ENCODE results near the gene POU6F1. TPM values are rescaled to one million over a fixed set of nuclear protein-coding genes. Genes with fewer than 3 reads are reported as not detected.
"Not testable (repeated sequence)": the region's sequence is repeated elsewhere in the genome, so short reads cannot be mapped to it uniquely, and the experiment has no call there.

POU6F1 gene
- total RNA-seq, 2 experiments from 2014 or later, result 20.6 to 21.8 TPM

- H3K4me1 Mint-ChIP-seq, result peaks cover 55% of the 10 kb centered on the region
- H3K36me3 Mint-ChIP-seq, result peaks cover 27% of the 10 kb centered on the region
- no peak for ATAC-seq (ENCODE audit: low read depth)
- H3K27me3 Mint-ChIP-seq, result no peaks in the 10 kb centered on the region
- H3K9me3 Mint-ChIP-seq, result no peaks in the 10 kb centered on the region
- H3K4me3 Mint-ChIP-seq, result no peak overlapping the region
- POLR2A ChIA-PET, result interaction anchor here (0.6 to 1.7 kb wide), 4 partner anchors 8 to 179 kb away, joined by 3 to 5 read pairs (median 4); partner anchors contain the start of gene POU6F1
- peak overlapping the region; percentile 44 for H3K27ac Mint-ChIP-seq
- DNase-seq, result no peak
Measured at GRCh38 chr12:51242876-51243275, 25.0 kb upstream of the POU6F1 start.

- Mint-ChIP-seq H3K4me3 (no peak overlapping the region), H3K9me3 (no peaks in the 10 kb centered on the region), H3K4me1 (peaks cover 50% of the 10 kb centered on the region), H3K36me3 (peaks cover 27% of the 10 kb centered on the region), H3K27ac (no peak overlapping the region), H3K27me3 (no peaks in the 10 kb centered on the region)
- ATAC-seq (ENCODE audit: low read depth) (no peak), DNase-seq (no peak)
- POLR2A ChIA-PET, result interaction anchor here (0.6 kb wide), 1 partner anchor 692 kb away, joined by 7 read pairs; no protein-coding TSS in a partner anchor
Measured at GRCh38 chr12:51242120-51242519, 24.3 kb upstream of the POU6F1 start.

GRCh38 chr12:51240971-51241370, 23.1 kb upstream of the POU6F1 start:
- Mint-ChIP-seq H3K27ac (no peak overlapping the region), H3K4me3 (peak overlapping the region; percentile 98), H3K4me1 (peaks cover 43% of the 10 kb centered on the region)

GRCh38 chr12:51238510-51239334, 20.9 kb upstream of the POU6F1 start, which contains the start of gene DAZAP2:
Gene DAZAP2, plus strand, starts transcription at chr12:51238826. Its CDS starts 82 bp downstream, at chr12:51238908.
- Mint-ChIP-seq H3K9me3 (no peaks in the 10 kb centered on the region), H3K27ac (peak within 1 kb of the TSS; percentile 100), H3K4me3 (peak within 1 kb of the TSS; percentile 98), H3K4me1 (peaks cover 36% of the 10 kb centered on the region), H3K36me3 (peaks cover 20% of the 10 kb centered on the region), H3K27me3 (no peaks in the 10 kb centered on the region)
- DNase-seq, result peak; percentile 93
- POLR2A ChIA-PET, result interaction anchor here (0.7 to 3.9 kb wide), 27 partner anchors 9 to 1594 kb away, joined by 3 to 46 read pairs (median 5); partner anchors contain the start of genes ATF1, BIN2, CSRNP2 and POU6F1
- peak; percentile 95 for ATAC-seq (ENCODE audit: low read depth)

More at GRCh38 chr12:51240971-51241370, 23.1 kb upstream of the POU6F1 start:
- POLR2A ChIA-PET, result interaction anchor here (1.2 to 3.9 kb wide), 2 partner anchors 24 to 159 kb away, joined by 3 to 46 read pairs; partner anchors contain the start of gene POU6F1
- ATAC-seq (ENCODE audit: low read depth) (no peak), DNase-seq (no peak)
- H3K36me3 Mint-ChIP-seq, result peaks cover 23% of the 10 kb centered on the region
- no peaks in the 10 kb centered on the region for H3K27me3 Mint-ChIP-seq
- no peaks in the 10 kb centered on the region for H3K9me3 Mint-ChIP-seq

- Mint-ChIP-seq H3K27ac (peak overlapping the region; percentile 100), H3K4me1 (peaks cover 35% of the 10 kb centered on the region), H3K27me3 (no peaks in the 10 kb centered on the region), H3K9me3 (no peaks in the 10 kb centered on the region), H3K36me3 (peaks cover 19% of the 10 kb centered on the region), H3K4me3 (peak overlapping the region; percentile 98)
- ATAC-seq (ENCODE audit: low read depth) (peak; percentile 7), DNase-seq (no peak)
- POLR2A ChIA-PET, result interaction anchor here (0.7 to 3.9 kb wide), 24 partner anchors 8 to 1593 kb away, joined by 3 to 46 read pairs (median 5); partner anchors contain the start of genes ATF1, BIN2, CSRNP2 and POU6F1
Measured at GRCh38 chr12:51238037-51238509, 20.2 kb upstream of the POU6F1 start.

- Mint-ChIP-seq H3K27ac (no peak overlapping the region), H3K36me3 (peaks cover 1% of the 10 kb centered on the region), H3K4me1 (peaks cover 15% of the 10 kb centered on the region), H3K4me3 (no peak overlapping the region), H3K27me3 (no peaks in the 10 kb centered on the region), H3K9me3 (no peaks in the 10 kb centered on the region)
- POLR2A ChIA-PET, result no interaction called here
- ATAC-seq (ENCODE audit: low read depth), result no peak
- DNase-seq, result no peak
Measured at GRCh38 chr12:51234530-51234929, 16.7 kb upstream of the POU6F1 start.

- no peaks in the 10 kb centered on the region for H3K36me3 Mint-ChIP-seq
- H3K4me3 Mint-ChIP-seq, result no peak overlapping the region
- ATAC-seq (ENCODE audit: low read depth), result no peak
- peaks cover 9% of the 10 kb centered on the region for H3K4me1 Mint-ChIP-seq
- no peak overlapping the region for H3K27ac Mint-ChIP-seq
- H3K27me3 Mint-ChIP-seq, result no peaks in the 10 kb centered on the region
- POLR2A ChIA-PET, result no interaction called here
- DNase-seq, result no peak
- H3K9me3 Mint-ChIP-seq, result no peaks in the 10 kb centered on the region
Measured at GRCh38 chr12:51232642-51233041, 14.8 kb upstream of the POU6F1 start.

- no peak overlapping the region for H3K27ac Mint-ChIP-seq
- H3K27me3 Mint-ChIP-seq, result no peaks in the 10 kb centered on the region
- ATAC-seq (ENCODE audit: low read depth) (no peak), DNase-seq (no peak)
- POLR2A ChIA-PET, result interaction anchor here (1.5 to 3.2 kb wide), 2 partner anchors 10 to 181 kb away, joined by 3 to 8 read pairs; partner anchors contain the start of genes DAZAP2 and LETMD1
- no peaks in the 10 kb centered on the region for H3K9me3 Mint-ChIP-seq
- no peak overlapping the region for H3K4me3 Mint-ChIP-seq
- H3K36me3 Mint-ChIP-seq, result no peaks in the 10 kb centered on the region
- H3K4me1 Mint-ChIP-seq, result peaks cover 4% of the 10 kb centered on the region
Measured at GRCh38 chr12:51229116-51229809, 11.4 kb upstream of the POU6F1 start.

- Mint-ChIP-seq H3K4me3 (no peak overlapping the region), H3K27me3 (no peaks in the 10 kb centered on the region), H3K4me1 (peaks cover 4% of the 10 kb centered on the region), H3K9me3 (no peaks in the 10 kb centered on the region), H3K36me3 (no peaks in the 10 kb centered on the region), H3K27ac (no peak overlapping the region)
- POLR2A ChIA-PET, result interaction anchor here (0.7 to 1.5 kb wide), 2 partner anchors 11 to 16 kb away, joined by 4 read pairs; partner anchors contain the start of gene DAZAP2
- no peak for ATAC-seq (ENCODE audit: low read depth)
- no peak for DNase-seq
Measured at GRCh38 chr12:51227962-51228361, 10.1 kb upstream of the POU6F1 start.

- H3K4me3 Mint-ChIP-seq; H3K9me3 Mint-ChIP-seq; H3K27ac Mint-ChIP-seq; H3K27me3 Mint-ChIP-seq; ATAC-seq (ENCODE audit: low read depth); H3K4me1 Mint-ChIP-seq; H3K36me3 Mint-ChIP-seq; DNase-seq: not testable (repeated sequence)
- POLR2A ChIA-PET, result interaction anchor here (0.7 to 1.5 kb wide), 3 partner anchors 12 to 212 kb away, joined by 3 to 4 read pairs (median 4); partner anchors contain the start of gene DAZAP2
Measured at GRCh38 chr12:51227112-51227511, 9.2 kb upstream of the POU6F1 start.

GRCh38 chr12:51225771-51226170, 7.9 kb upstream of the POU6F1 start:
- POLR2A ChIA-PET, result no interaction called here
- ATAC-seq (ENCODE audit: low read depth) (no peak), DNase-seq (no peak)
- no peaks in the 10 kb centered on the region for H3K4me1 Mint-ChIP-seq
- no peaks in the 10 kb centered on the region for H3K27me3 Mint-ChIP-seq
- H3K9me3 Mint-ChIP-seq, result no peaks in the 10 kb centered on the region
- no peaks in the 10 kb centered on the region for H3K36me3 Mint-ChIP-seq
- no peak overlapping the region for H3K4me3 Mint-ChIP-seq
- H3K27ac Mint-ChIP-seq, result no peak overlapping the region

- no peak for DNase-seq
- POLR2A ChIA-PET, result no interaction called here
- Mint-ChIP-seq H3K4me1 (no peaks in the 10 kb centered on the region), H3K36me3 (no peaks in the 10 kb centered on the region), H3K4me3 (no peak overlapping the region), H3K9me3 (no peaks in the 10 kb centered on the region), H3K27me3 (no peaks in the 10 kb centered on the region), H3K27ac (no peak overlapping the region)
- no peak for ATAC-seq (ENCODE audit: low read depth)
Measured at GRCh38 chr12:51225234-51225633, 7.4 kb upstream of the POU6F1 start.

- Mint-ChIP-seq H3K36me3 (no peaks in the 10 kb centered on the region), H3K9me3 (no peaks in the 10 kb centered on the region), H3K27me3 (no peaks in the 10 kb centered on the region), H3K4me3 (no peak overlapping the region), H3K4me1 (no peaks in the 10 kb centered on the region), H3K27ac (no peak overlapping the region)
- no peak for ATAC-seq (ENCODE audit: low read depth)
- POLR2A ChIA-PET, result no interaction called here
- DNase-seq, result no peak
Measured at GRCh38 chr12:51224625-51225024, 6.8 kb upstream of the POU6F1 start.
